Muscle of leg (tissue), 11 donors: Measurements from ENCODE around the gene CDH22. TPM values are rescaled to one million over a fixed set of nuclear protein-coding genes. Genes with fewer than 3 reads are reported as not detected.

Source experiments
- DNase-seq: peaks from one replicate; pipeline ENCODE4 v3.0.0; 2013
- H3K27ac ChIP-seq: one replicate; pipeline ENCODE4 v1.5.1; 2013; ENCODE audit warnings: mild to moderate bottlenecking, low read length, control low read depth
- H3K27me3 ChIP-seq: one replicate; pipeline ENCODE4 v1.6.1; 2013; ENCODE audit warnings: low read length; ENCODE audit not compliant: control insufficient read depth, insufficient read depth
- H3K36me3 ChIP-seq: one replicate; pipeline ENCODE4 v1.6.1; 2013; ENCODE audit warnings: low read length; ENCODE audit not compliant: control insufficient read depth, insufficient read depth
- H3K4me1 ChIP-seq: one replicate; pipeline ENCODE4 v1.6.1; 2013; ENCODE audit warnings: low read length; ENCODE audit not compliant: control insufficient read depth, insufficient read depth
- H3K4me3 ChIP-seq: one replicate; pipeline ENCODE4 v1.5.1; 2013; ENCODE audit warnings: low read length, control low read depth
- H3K9me3 ChIP-seq: replicated peaks from 2 replicates; pipeline ENCODE4 v1.6.1; 2013; ENCODE audit warnings: low read depth, low read length; ENCODE audit not compliant: control insufficient read depth
- WGBS: methylation state at CpG from one replicate; pipeline ENCODE4 v1.1.5; 2013; ENCODE audit warnings: missing lambda C conversion rate; ENCODE audit not compliant: insufficient coverage; 5-methylcytosine and 5-hydroxymethylcytosine counted together
- polyA plus RNA-seq, 8 donors: library from polyadenylated mRNA; unstranded; fragments of 120-200 nt; gene quantifications; one replicate each; pipeline versions ENCODE4 v1.2.1 to v1.2.3, GENCODE V29; 2013; ENCODE audit warnings: inconsistent platforms in 1 of 8, low replicate concordance in 1 of 8; ENCODE audit not compliant: insufficient read length in 8 of 8, insufficient read depth in 1 of 8
- total RNA-seq: library from RNA; stranded (reverse); fragments of 120-200 nt; gene quantifications from one replicate; pipeline ENCODE4 v1.2.4, GENCODE V29; 2013

The CDH22 gene
- total and polyA plus RNA-seq, 9 donors: 0.13 to 0.43 (median 0.25) TPM

DNA sequence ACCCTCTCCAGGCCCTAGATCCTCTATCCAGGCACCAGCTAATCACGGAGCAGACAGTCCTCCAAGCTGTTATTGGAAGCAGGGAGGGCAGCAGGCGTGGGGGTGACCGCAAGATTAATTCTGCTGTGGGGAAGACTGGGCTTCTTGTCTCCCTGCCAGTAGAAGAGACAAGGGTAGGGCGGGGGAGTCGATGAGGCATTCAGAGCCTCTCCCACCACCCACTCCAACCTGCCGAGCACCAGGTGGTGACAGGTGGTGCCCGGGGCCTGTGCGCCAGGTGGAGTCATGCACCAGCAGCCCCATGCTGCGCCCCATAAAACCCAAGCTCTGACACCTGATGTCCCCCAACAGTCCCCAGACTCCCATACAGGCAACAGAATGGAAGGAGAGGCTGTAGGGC is 89.6 kb downstream of the CDH22 start:
- Histone ChIP-seq H3K27ac (no peak overlapping the region), H3K4me1 (peaks cover 44% of the 10 kb centered on the region), H3K27me3 (peaks cover 6% of the 10 kb centered on the region)

DNA sequence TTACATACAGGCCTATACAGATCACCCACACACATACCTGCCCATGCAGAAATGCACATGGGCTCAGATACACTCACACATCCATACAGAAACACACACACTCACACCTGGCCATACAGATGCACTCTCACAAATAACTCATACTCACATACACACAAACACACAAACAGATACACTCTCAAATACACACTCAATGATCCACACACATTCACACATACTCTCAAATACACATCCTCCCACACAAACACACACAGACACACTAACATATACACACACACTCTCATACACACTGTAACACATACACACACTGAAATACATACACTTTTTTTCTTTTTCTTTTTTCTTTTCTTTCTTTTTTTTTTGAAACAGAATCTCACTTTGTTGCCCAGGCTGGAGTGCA is 90.7 kb downstream of the CDH22 start:
- Histone ChIP-seq H3K27me3 (peaks cover 13% of the 10 kb centered on the region), H3K4me3 (no peak overlapping the region), H3K36me3 (no peaks in the 10 kb centered on the region), H3K4me1 (peaks cover 36% of the 10 kb centered on the region), H3K27ac (no peak overlapping the region), H3K9me3 (no peaks in the 10 kb centered on the region)
- DNase-seq: no peak

More for the DNA sequence above, 89.6 kb downstream of the CDH22 start:
- no CpG with 5 or more reads among the region's 9 CpGs for WGBS
- H3K36me3 ChIP-seq: no peaks in the 10 kb centered on the region
- DNase-seq: no peak
- no peak overlapping the region for H3K4me3 ChIP-seq
- no peaks in the 10 kb centered on the region for H3K9me3 ChIP-seq

DNA sequence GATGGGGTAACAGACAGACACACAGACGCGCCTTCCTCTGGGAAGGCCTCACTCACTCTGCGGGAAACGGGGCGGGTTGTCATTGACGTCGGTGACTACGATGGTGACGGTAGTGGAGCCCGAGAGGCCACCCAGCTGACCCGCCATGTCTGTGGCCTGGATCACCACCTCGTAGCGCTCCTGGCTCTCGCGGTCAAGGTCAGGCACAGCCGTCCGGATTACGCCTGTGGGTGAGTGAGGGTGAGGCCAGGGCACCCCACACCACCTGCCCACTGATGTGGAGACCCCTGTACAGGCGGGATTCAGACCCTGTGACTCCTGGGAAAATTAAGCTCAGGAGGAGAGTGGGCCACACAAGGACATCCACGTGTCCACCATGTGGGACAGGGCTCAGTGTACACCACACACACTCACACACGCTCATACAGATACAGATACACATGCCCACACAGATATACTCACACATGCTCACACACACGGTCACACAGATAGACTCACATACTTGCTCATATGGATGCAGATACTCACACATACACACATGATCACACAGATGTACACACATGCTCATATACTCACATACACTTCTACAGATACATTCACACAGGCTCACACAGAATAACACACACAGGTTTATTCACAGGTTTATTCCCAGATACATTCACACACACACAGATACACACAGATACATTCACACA is 91.4 kb downstream of the CDH22 start:
- no peak for DNase-seq
- 79% methylated on average over 17 of the region's 22 CpGs for WGBS
- H3K27me3 ChIP-seq: peaks cover 16% of the 10 kb centered on the region
- no peaks in the 10 kb centered on the region for H3K36me3 ChIP-seq
- no peak overlapping the region for H3K4me3 ChIP-seq
- H3K27ac ChIP-seq: no peak overlapping the region
- H3K9me3 ChIP-seq: no peaks in the 10 kb centered on the region
- H3K4me1 ChIP-seq: peaks cover 29% of the 10 kb centered on the region

DNA sequence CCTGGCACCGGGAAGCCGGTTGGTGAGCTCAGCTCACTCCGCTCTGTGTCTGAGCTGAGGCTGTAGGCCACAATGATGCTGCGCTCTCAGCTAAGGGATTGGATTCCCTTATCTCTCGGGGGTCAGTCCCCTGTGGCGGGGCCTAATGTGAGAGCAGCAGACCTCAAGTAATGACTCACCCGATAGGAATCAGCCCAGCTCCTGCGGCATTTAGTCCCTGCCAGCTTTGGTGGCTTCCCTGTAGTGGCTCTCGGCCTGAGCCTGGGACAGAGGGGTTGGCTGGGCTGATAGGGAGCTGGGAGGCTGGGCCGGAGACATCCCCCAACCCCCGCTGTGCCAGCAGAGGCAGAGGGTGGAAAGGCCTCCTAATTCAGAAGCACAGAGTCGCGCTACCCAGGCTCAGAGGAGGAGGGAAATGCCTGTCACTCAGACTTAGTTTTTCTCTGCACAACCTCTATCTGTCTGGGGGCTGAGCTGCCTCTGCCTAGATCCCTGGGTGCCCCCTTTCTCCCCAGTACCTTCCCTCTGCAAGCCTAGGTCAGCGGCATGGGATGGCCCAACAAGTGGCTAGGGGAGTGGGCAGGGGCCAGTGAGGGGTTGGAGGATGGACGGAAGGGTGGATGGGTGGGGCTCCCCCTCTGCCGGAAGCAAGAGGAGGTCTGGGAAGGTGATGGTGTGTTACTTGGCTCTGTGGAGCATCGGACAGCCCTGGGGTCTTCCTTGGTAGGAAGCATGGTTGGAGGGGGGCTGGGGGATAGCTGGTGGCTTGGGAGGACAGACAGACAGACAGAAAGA is 92.2 kb downstream of the CDH22 start:
- no peak overlapping the region for H3K4me3 ChIP-seq
- H3K9me3 ChIP-seq: no peaks in the 10 kb centered on the region
- 36% methylated on average over 12 of the region's 17 CpGs for WGBS
- no peak for DNase-seq
- no peaks in the 10 kb centered on the region for H3K36me3 ChIP-seq
- peaks cover 21% of the 10 kb centered on the region for H3K4me1 ChIP-seq
- H3K27ac ChIP-seq: no peak overlapping the region
- peaks cover 21% of the 10 kb centered on the region for H3K27me3 ChIP-seq

DNA sequence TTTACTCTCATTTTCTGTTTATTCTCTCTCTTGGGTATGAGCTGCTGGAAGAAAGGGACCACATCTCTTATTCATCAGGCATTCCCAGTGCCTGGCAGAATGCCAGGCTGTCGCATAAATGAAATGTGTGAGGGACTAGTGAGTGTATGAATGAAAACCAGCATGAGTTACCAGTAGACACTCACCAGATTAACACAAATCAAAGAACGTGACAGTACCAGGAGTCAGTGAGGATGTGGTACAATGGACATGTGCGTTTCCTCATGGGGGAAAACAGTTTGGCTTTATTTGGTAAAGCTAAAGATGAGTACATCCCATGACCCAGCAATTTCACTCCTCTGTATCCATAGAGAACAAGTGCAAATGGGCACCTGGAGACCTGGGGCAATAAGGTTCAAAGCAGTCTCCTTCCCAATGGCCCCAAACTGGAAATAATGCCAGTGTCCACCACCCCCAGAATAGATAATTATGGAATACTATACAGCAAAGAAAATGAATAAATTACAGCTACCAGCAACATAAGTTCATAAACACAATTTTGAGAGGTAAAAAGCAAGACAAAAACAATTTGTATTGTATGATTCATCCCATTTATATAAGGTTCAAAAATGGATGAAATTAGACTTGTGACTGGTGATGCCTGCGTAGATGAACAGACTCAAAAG is 93.3 kb downstream of the CDH22 start:
- Histone ChIP-seq H3K36me3 (no peaks in the 10 kb centered on the region), H3K27me3 (peaks cover 30% of the 10 kb centered on the region), H3K9me3 (no peaks in the 10 kb centered on the region), H3K4me3 (no peak overlapping the region), H3K27ac (no peak overlapping the region), H3K4me1 (peaks cover 12% of the 10 kb centered on the region)
- DNase-seq: peak; percentile 27
- WGBS: 44% methylated on average over 1 of the region's 4 CpGs

DNA sequence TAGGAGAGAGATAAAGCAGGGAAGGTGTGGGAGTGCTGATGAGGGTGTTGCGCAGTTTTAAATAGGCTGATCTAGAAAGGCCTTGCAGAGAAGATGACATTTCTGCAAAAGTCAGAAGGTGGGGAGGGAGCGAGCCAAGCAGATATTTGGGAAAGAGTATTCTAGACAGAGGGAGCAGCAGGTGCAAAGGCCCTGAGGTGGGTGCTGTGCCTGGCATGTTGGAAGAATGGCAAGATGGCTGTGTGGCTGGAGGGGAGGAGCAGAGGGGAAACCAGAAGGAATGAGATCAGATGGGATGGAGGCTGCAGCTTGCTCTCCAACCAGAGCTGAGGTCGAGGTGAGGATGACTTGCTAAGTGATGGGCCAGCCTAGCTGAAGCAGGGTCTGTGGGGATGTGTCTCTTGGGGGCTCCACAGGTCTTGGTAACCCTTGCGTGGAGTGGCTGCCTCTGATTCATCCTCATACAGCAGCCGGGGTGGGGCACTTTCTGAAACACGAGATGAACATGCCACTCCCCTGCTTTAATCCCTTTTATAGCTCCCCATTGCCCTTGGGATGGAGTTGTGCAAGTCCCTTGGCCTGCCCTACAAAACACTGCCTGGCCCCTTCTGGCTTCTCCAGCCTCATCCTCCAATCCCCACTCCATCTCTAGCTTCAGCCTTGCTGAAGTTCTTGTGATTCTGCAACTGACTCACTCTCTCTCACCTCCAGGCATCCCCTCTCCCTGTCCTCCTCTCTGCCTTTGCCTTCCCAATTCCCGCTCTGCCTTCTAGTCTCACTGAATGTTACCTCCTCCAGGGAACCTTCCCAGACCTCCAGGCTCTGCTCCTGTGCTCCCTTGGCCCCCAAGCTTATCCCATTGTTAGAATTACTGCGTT is 94.1 kb downstream of the CDH22 start:
- peaks cover 17% of the 10 kb centered on the region for H3K4me1 ChIP-seq
- H3K27ac ChIP-seq: no peak overlapping the region
- H3K36me3 ChIP-seq: no peaks in the 10 kb centered on the region
- DNase-seq: peak; percentile 21
- H3K27me3 ChIP-seq: peaks cover 34% of the 10 kb centered on the region
- no peaks in the 10 kb centered on the region for H3K9me3 ChIP-seq
- no peak overlapping the region for H3K4me3 ChIP-seq
- 45% methylated on average over 6 of the region's 8 CpGs for WGBS

DNA sequence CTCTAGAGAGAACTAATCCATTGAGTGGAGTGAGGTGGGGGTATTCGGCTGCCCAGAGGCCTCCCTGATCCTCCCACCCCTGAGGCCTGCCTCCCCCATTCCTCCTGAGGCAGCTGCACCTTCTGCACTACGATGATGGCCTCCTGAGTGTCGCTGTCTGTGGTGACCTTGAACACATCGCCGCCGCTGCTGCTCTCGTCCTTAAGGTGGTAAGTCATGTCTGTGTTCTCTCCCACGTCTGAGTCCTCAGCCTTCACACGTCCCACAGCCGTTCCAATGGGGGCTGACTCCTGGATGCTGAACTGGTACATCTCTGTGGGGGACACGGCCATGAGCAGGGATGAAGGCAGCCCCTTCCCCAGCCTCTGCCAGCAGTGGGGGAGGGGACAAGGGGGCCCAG is 95.4 kb downstream of the CDH22 start:
- H3K4me1 ChIP-seq: peaks cover 17% of the 10 kb centered on the region
- peaks cover 42% of the 10 kb centered on the region for H3K27me3 ChIP-seq
- no peaks in the 10 kb centered on the region for H3K9me3 ChIP-seq
- H3K27ac ChIP-seq: no peak overlapping the region
- H3K4me3 ChIP-seq: no peak overlapping the region
- DNase-seq: no peak
- 71% methylated on average over 10 of the region's 11 CpGs for WGBS
- no peaks in the 10 kb centered on the region for H3K36me3 ChIP-seq

DNA sequence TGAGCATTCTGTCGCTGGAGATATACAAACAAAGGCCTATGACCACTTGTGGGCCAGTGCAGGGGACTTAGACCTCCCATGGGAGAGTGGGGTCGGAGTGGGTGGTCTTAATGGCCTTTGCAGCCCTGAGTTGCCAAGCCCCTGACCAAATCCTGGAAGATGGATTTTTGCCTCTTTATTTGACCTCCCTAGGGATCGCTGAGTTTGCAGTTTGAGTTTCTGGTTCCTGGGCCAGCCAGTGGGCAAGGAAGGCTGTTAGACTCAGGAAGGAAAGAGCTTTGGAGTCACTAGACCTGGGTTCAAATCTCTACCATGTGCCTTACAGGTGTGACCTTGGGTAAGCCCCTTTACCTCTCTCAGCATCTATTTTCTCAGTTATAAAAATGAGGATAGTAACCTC is 96.0 kb downstream of the CDH22 start:
- Histone ChIP-seq H3K27me3 (peaks cover 47% of the 10 kb centered on the region), H3K9me3 (no peaks in the 10 kb centered on the region), H3K36me3 (no peaks in the 10 kb centered on the region), H3K4me3 (no peak overlapping the region), H3K4me1 (peaks cover 17% of the 10 kb centered on the region), H3K27ac (no peak overlapping the region)
- no peak for DNase-seq
- 67% methylated on average over 1 of the region's 3 CpGs for WGBS

DNA sequence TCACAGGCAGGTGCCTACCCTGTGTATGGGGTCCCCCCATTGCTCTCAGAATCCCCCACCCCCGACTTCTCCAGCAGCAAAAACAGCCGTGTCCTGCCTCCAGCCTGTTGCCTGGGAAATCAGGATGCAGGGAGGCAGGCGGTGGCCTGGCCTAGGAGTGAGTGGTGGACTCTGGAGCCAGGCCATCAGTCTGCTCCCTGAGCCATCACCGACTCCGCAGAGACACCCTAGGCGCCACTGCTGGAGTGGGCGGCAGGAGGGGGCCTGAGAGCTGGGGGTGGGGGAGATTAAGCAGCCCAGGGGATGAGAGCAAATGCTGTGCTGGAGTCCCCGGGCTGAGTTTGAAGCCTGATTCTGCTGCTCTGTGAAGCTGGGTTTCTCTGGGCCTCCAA is 97.0 kb downstream of the CDH22 start:
- Histone ChIP-seq H3K4me3 (no peak overlapping the region), H3K9me3 (no peaks in the 10 kb centered on the region), H3K4me1 (peaks cover 15% of the 10 kb centered on the region), H3K27ac (no peak overlapping the region), H3K27me3 (peaks cover 52% of the 10 kb centered on the region), H3K36me3 (no peaks in the 10 kb centered on the region)
- no peak for DNase-seq
- 40% methylated on average over 2 of the region's 8 CpGs for WGBS
